ENCODE measurements around the gene SIX1.

DNA sequence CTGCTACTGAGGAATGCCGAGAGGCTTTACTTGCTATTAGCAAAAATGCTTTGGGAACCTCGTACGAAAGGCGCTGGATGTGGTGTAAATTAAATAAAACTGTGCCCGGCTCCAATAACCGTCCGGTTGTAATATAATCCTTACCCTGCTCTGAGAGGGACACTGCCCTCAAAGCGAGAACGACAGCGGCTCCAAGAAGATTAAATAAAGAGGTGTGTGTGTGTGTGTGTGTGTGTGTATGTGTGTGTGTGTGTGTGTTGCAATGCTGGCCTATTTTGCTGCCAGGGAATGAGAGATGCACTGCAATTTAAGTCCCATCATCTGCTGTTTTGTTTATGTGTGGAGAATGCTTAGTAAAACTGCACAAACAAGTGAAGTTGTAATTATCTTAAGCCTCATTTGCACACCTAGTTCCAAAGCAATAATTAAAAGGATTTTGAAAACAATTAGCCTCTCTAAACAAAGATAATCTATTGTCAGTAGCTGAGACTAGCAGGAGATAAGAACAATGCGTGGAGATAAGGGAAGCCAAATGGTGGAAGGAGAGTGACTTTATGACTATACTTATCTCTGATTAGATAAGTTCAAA is 1.2 kb upstream of the SIX1 start:
- TF ChIP-seq, protein P1, sequence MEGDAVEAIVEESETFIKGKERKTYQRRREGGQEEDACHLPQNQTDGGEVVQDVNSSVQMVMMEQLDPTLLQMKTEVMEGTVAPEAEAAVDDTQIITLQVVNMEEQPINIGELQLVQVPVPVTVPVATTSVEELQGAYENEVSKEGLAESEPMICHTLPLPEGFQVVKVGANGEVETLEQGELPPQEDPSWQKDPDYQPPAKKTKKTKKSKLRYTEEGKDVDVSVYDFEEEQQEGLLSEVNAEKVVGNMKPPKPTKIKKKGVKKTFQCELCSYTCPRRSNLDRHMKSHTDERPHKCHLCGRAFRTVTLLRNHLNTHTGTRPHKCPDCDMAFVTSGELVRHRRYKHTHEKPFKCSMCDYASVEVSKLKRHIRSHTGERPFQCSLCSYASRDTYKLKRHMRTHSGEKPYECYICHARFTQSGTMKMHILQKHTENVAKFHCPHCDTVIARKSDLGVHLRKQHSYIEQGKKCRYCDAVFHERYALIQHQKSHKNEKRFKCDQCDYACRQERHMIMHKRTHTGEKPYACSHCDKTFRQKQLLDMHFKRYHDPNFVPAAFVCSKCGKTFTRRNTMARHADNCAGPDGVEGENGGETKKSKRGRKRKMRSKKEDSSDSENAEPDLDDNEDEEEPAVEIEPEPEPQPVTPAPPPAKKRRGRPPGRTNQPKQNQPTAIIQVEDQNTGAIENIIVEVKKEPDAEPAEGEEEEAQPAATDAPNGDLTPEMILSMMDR (IDR thresholded peaks at IDR 0.05): no peak
- TF ChIP-seq POLR2A (IDR thresholded peaks at IDR 0.05): no peak
